Chondrocyte (in vitro differentiated cells): ENCODE data around the gene CREB5. TPM values are rescaled to one million over a fixed set of nuclear protein-coding genes. Genes with fewer than 3 reads are reported as not detected.

Source experiments
- DNase-seq: peaks from one replicate; pipeline ENCODE4 v3.0.0; 2021; ENCODE audit warnings: mixed read lengths, low spot score
- H3K27ac Mint-ChIP-seq: one replicate; pipeline ENCODE4 v1.8.0; 2021; ENCODE audit warnings: mild to moderate bottlenecking, moderate library complexity, mixed read lengths; ENCODE audit not compliant: unreplicated experiment
- H3K27me3 Mint-ChIP-seq: 2 replicates; pipeline ENCODE4 v1.8.0; 2021; ENCODE audit warnings: low read depth, mixed read lengths
- H3K36me3 Mint-ChIP-seq: 2 replicates; pipeline ENCODE4 v1.8.0; 2021; ENCODE audit warnings: low read depth, mixed read lengths
- H3K4me1 Mint-ChIP-seq: 2 replicates; pipeline ENCODE4 v1.8.0; 2021; ENCODE audit warnings: low read depth, mild to moderate bottlenecking, mixed read lengths
- H3K4me3 Mint-ChIP-seq: one replicate; pipeline ENCODE4 v1.8.0; 2021; ENCODE audit warnings: mild to moderate bottlenecking, moderate library complexity, mixed read lengths; ENCODE audit not compliant: unreplicated experiment
- H3K9me3 Mint-ChIP-seq: 2 replicates; pipeline ENCODE4 v1.8.0; 2021; ENCODE audit warnings: low read depth, mixed read lengths
- CTCF ChIP-seq: fragments of 200-600 bp; sonication (generic); IDR thresholded peaks from 2 replicates; pipeline ENCODE4 v1.5.0; 2021; ENCODE audit warnings: antibody characterized with exemption, mild to moderate bottlenecking, moderate library complexity
- total RNA-seq: library from RNA; stranded (reverse); gene quantifications from 3 replicates; pipeline ENCODE4 v1.2.1, GENCODE V29; 2021

CREB5 gene
- total RNA-seq, 1 donor from 2014 or later = 8.2 TPM

GRCh38 chr7:28681693-28682310 lies 269.5 kb downstream of the CREB5 start:
- Mint-ChIP-seq H3K4me1 (peaks cover 7% of the 10 kb centered on the region), H3K9me3 (no peaks in the 10 kb centered on the region), H3K4me3 (no peak overlapping the region), H3K27ac (no peak overlapping the region), H3K27me3 (peaks cover 3% of the 10 kb centered on the region), H3K36me3 (no peaks in the 10 kb centered on the region)
- no peak for TF ChIP-seq CTCF
- DNase-seq = no peak

GRCh38 chr7:28682801-28683200 lies 270.5 kb downstream of the CREB5 start:
- no peak for TF ChIP-seq CTCF
- Mint-ChIP-seq H3K27me3 (peaks cover 3% of the 10 kb centered on the region), H3K4me1 (peaks cover 7% of the 10 kb centered on the region), H3K4me3 (no peak overlapping the region), H3K27ac (no peak overlapping the region), H3K36me3 (no peaks in the 10 kb centered on the region), H3K9me3 (no peaks in the 10 kb centered on the region)
- no peak for DNase-seq

GRCh38 chr7:28684650-28685241 lies 272.4 kb downstream of the CREB5 start:
- no peak overlapping the region for H3K27ac Mint-ChIP-seq
- peaks cover 3% of the 10 kb centered on the region for H3K27me3 Mint-ChIP-seq
- DNase-seq = no peak
- H3K9me3 Mint-ChIP-seq = no peaks in the 10 kb centered on the region
- H3K4me1 Mint-ChIP-seq = no peaks in the 10 kb centered on the region
- H3K4me3 Mint-ChIP-seq = no peak overlapping the region
- no peaks in the 10 kb centered on the region for H3K36me3 Mint-ChIP-seq
- no peak for TF ChIP-seq CTCF

GRCh38 chr7:28685242-28685643 lies 272.9 kb downstream of the CREB5 start:
- H3K27me3 Mint-ChIP-seq = peaks cover 3% of the 10 kb centered on the region
- no peak overlapping the region for H3K4me3 Mint-ChIP-seq
- no peaks in the 10 kb centered on the region for H3K4me1 Mint-ChIP-seq
- no peak for TF ChIP-seq CTCF
- H3K36me3 Mint-ChIP-seq = no peaks in the 10 kb centered on the region
- DNase-seq = no peak
- H3K9me3 Mint-ChIP-seq = no peaks in the 10 kb centered on the region
- no peak overlapping the region for H3K27ac Mint-ChIP-seq

- DNase-seq = no peak
- Mint-ChIP-seq H3K27ac (no peak overlapping the region), H3K4me1 (no peaks in the 10 kb centered on the region), H3K27me3 (peaks cover 3% of the 10 kb centered on the region), H3K36me3 (no peaks in the 10 kb centered on the region), H3K9me3 (no peaks in the 10 kb centered on the region), H3K4me3 (no peak overlapping the region)
- no peak for TF ChIP-seq CTCF
Observed at GRCh38 chr7:28685644-28686417, 273.5 kb downstream of the CREB5 start.
